GM23338 (cell line): Measurements from ENCODE around the gene XYLT1. TPM values are rescaled to one million over a fixed set of nuclear protein-coding genes. Genes with fewer than 3 reads are reported as not detected.

Source experiments
- ATAC-seq: fragments of 200-7000 bp; cut with Tn5 transposase; 3 replicates; pipeline ENCODE4 v1.9.1; 2020
- DNase-seq: peaks from one replicate; pipeline ENCODE4 v3.0.0-alpha.2; 2015; ENCODE audit warnings: low spot score
- H2AFZ ChIP-seq: fragments of 200-600 bp; sonication (generic); 2 replicates; pipeline ENCODE4 v1.8.0; 2016; ENCODE audit warnings: antibody characterized with exemption, mild to moderate bottlenecking, moderate library complexity
- H3F3A ChIP-seq: fragments of 200-600 bp; sonication (generic); replicated peaks from 2 replicates; pipeline ENCODE4 v1.8.0; 2017; ENCODE audit warnings: antibody characterized with exemption, mixed run types, low read depth
- H3K27ac ChIP-seq: fragments of 200-600 bp; sonication (generic); 2 replicates; pipeline ENCODE4 v1.6.1; 2016; ENCODE audit warnings: low read depth
- H3K27me3 ChIP-seq: fragments of 200-600 bp; sonication (generic); 2 replicates; pipeline ENCODE4 v1.8.0; 2016; ENCODE audit warnings: mild to moderate bottlenecking, mixed run types, moderate library complexity; ENCODE audit not compliant: insufficient read depth
- H3K36me3 ChIP-seq: fragments of 200-600 bp; sonication (generic); 2 replicates; pipeline ENCODE4 v1.8.0; 2016; ENCODE audit warnings: mild to moderate bottlenecking; ENCODE audit not compliant: insufficient read depth
- H3K4me1 ChIP-seq: fragments of 200-600 bp; sonication (generic); 2 replicates; pipeline ENCODE4 v1.8.0; 2016; ENCODE audit warnings: mild to moderate bottlenecking, moderate library complexity; ENCODE audit not compliant: insufficient read depth
- H3K4me2 ChIP-seq: fragments of 200-600 bp; sonication (generic); 2 replicates; pipeline ENCODE4 v1.7.1; 2017; ENCODE audit warnings: mixed run types
- H3K4me3 ChIP-seq: fragments of 200-600 bp; sonication (generic); 2 replicates; pipeline ENCODE4 v1.6.1; 2016; ENCODE audit warnings: mixed run types
- H3K79me2 ChIP-seq: fragments of 200-600 bp; sonication (generic); replicated peaks from 2 replicates; pipeline ENCODE4 v1.8.0; 2017; ENCODE audit warnings: mild to moderate bottlenecking; ENCODE audit not compliant: insufficient read depth
- H3K9me2 ChIP-seq: fragments of 200-600 bp; sonication (generic); 2 replicates; pipeline ENCODE4 v1.8.0; 2017; ENCODE audit not compliant: insufficient read depth
- H4K20me1 ChIP-seq: fragments of 200-600 bp; sonication (generic); replicated peaks from 2 replicates; pipeline ENCODE4 v1.8.0; 2017; ENCODE audit warnings: mild to moderate bottlenecking; ENCODE audit not compliant: insufficient read depth
- H3K27ac Mint-ChIP-seq: 2 replicates; pipeline ENCODE4 v1.8.0; 2020; ENCODE audit warnings: inconsistent platforms, mild to moderate bottlenecking, moderate library complexity, mixed read lengths
- H3K27me3 Mint-ChIP-seq: 3 replicates; pipeline ENCODE4 v1.8.0; 2022; ENCODE audit warnings: low read depth, mild to moderate bottlenecking, moderate library complexity, mixed read lengths, inconsistent platforms; ENCODE audit not compliant: insufficient read depth, poor library complexity
- H3K36me3 Mint-ChIP-seq: 3 replicates; pipeline ENCODE4 v1.8.0; 2021; ENCODE audit warnings: low read depth, mild to moderate bottlenecking, inconsistent platforms, moderate library complexity, mixed read lengths
- H3K4me1 Mint-ChIP-seq: 3 replicates; pipeline ENCODE4 v1.8.0; 2020; ENCODE audit warnings: mild to moderate bottlenecking, inconsistent platforms, mixed read lengths
- H3K4me3 Mint-ChIP-seq: 3 replicates; pipeline ENCODE4 v1.8.0; 2021; ENCODE audit warnings: moderate library complexity, mild to moderate bottlenecking, inconsistent platforms, mixed read lengths
- H3K9me3 Mint-ChIP-seq: 3 replicates; pipeline ENCODE4 v1.8.0; 2020; ENCODE audit warnings: moderate library complexity, mild to moderate bottlenecking, inconsistent platforms, mixed read lengths
- CREB1 ChIP-seq: fragments of 250-450 bp; sonication (Bioruptor Pico); IDR thresholded peaks from 2 replicates; pipeline ENCODE4 v1.5.0; 2020; ENCODE audit warnings: low read depth, mild to moderate bottlenecking, moderate library complexity
- EZH2 ChIP-seq: fragments of 200-600 bp; sonication (generic); IDR thresholded peaks from one replicate; pipeline ENCODE4 v1.8.0; 2017; ENCODE audit warnings: antibody characterized with exemption, mild to moderate bottlenecking, low read depth; ENCODE audit not compliant: unreplicated experiment
- EZH2phosphoT487 ChIP-seq: fragments of 200-600 bp; sonication (generic); IDR thresholded peaks from one replicate; pipeline ENCODE4 v1.8.1; 2018; ENCODE audit warnings: antibody characterized with exemption; ENCODE audit not compliant: unreplicated experiment
- JUNB ChIP-seq: IDR thresholded peaks from one replicate; pipeline ENCODE4 v1.6.1; 2016; ENCODE audit warnings: antibody characterized with exemption; ENCODE audit not compliant: unreplicated experiment
- NANOG ChIP-seq: IDR thresholded peaks from 2 replicates; pipeline ENCODE4 v1.6.1; 2016; ENCODE audit warnings: antibody characterized with exemption, borderline replicate concordance
- POLR2AphosphoS5 ChIP-seq: IDR thresholded peaks from 2 replicates; pipeline ENCODE4 v1.6.1; 2016; ENCODE audit warnings: antibody characterized with exemption, low read depth
- ZNF331 ChIP-seq: fragments of 250-450 bp; sonication (Bioruptor Pico); IDR thresholded peaks from 2 replicates; pipeline ENCODE4 v1.5.0; 2020; ENCODE audit warnings: low read depth, mild to moderate bottlenecking, moderate library complexity
- polyA plus RNA-seq: library from polyadenylated mRNA; unstranded; fragments of >200 nt; fragmentation: Nextera tagmentation; extraction: Ambion mirVana; gene quantifications from 2 replicates; pipeline ENCODE4 v1.2.1, GENCODE V29; 2016
- total RNA-seq: library from RNA; depleted of rRNA; stranded (reverse); fragments of >200 nt; shearing (Covaris generic); gene quantifications from 2 replicates; pipeline ENCODE4 v1.2.3, GENCODE V29; 2014
- TF ChIP-seq, protein P1 (sequence below): fragments of 250-450 bp; sonication (Bioruptor Pico); IDR thresholded peaks from 2 replicates; pipeline ENCODE4 v1.5.0; 2020; ENCODE audit warnings: mild to moderate bottlenecking, moderate library complexity

Gene XYLT1
- total and polyA plus RNA-seq, 2 experiments from 2014 or later = 3.5 to 24.7 TPM

DNA sequence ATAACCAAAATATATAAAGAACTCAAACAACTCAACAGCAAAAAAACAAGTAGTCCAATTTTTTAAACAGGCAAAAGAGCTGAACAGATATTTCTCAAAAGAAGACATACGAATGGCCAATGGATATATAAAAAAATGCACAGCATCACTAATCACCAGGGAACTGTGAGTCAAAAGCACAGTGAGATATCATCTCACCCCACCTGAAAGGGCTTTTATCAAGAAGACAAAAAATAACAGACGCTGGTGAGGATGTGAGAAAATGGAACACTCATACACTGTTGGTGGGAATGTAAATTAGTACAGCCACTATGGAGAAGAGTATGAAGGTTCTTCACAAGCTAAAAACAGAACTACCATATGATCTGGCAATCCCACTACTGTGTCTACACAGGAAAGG, 7.4 kb downstream of the XYLT1 start (continued):
- TF ChIP-seq, protein P1, sequence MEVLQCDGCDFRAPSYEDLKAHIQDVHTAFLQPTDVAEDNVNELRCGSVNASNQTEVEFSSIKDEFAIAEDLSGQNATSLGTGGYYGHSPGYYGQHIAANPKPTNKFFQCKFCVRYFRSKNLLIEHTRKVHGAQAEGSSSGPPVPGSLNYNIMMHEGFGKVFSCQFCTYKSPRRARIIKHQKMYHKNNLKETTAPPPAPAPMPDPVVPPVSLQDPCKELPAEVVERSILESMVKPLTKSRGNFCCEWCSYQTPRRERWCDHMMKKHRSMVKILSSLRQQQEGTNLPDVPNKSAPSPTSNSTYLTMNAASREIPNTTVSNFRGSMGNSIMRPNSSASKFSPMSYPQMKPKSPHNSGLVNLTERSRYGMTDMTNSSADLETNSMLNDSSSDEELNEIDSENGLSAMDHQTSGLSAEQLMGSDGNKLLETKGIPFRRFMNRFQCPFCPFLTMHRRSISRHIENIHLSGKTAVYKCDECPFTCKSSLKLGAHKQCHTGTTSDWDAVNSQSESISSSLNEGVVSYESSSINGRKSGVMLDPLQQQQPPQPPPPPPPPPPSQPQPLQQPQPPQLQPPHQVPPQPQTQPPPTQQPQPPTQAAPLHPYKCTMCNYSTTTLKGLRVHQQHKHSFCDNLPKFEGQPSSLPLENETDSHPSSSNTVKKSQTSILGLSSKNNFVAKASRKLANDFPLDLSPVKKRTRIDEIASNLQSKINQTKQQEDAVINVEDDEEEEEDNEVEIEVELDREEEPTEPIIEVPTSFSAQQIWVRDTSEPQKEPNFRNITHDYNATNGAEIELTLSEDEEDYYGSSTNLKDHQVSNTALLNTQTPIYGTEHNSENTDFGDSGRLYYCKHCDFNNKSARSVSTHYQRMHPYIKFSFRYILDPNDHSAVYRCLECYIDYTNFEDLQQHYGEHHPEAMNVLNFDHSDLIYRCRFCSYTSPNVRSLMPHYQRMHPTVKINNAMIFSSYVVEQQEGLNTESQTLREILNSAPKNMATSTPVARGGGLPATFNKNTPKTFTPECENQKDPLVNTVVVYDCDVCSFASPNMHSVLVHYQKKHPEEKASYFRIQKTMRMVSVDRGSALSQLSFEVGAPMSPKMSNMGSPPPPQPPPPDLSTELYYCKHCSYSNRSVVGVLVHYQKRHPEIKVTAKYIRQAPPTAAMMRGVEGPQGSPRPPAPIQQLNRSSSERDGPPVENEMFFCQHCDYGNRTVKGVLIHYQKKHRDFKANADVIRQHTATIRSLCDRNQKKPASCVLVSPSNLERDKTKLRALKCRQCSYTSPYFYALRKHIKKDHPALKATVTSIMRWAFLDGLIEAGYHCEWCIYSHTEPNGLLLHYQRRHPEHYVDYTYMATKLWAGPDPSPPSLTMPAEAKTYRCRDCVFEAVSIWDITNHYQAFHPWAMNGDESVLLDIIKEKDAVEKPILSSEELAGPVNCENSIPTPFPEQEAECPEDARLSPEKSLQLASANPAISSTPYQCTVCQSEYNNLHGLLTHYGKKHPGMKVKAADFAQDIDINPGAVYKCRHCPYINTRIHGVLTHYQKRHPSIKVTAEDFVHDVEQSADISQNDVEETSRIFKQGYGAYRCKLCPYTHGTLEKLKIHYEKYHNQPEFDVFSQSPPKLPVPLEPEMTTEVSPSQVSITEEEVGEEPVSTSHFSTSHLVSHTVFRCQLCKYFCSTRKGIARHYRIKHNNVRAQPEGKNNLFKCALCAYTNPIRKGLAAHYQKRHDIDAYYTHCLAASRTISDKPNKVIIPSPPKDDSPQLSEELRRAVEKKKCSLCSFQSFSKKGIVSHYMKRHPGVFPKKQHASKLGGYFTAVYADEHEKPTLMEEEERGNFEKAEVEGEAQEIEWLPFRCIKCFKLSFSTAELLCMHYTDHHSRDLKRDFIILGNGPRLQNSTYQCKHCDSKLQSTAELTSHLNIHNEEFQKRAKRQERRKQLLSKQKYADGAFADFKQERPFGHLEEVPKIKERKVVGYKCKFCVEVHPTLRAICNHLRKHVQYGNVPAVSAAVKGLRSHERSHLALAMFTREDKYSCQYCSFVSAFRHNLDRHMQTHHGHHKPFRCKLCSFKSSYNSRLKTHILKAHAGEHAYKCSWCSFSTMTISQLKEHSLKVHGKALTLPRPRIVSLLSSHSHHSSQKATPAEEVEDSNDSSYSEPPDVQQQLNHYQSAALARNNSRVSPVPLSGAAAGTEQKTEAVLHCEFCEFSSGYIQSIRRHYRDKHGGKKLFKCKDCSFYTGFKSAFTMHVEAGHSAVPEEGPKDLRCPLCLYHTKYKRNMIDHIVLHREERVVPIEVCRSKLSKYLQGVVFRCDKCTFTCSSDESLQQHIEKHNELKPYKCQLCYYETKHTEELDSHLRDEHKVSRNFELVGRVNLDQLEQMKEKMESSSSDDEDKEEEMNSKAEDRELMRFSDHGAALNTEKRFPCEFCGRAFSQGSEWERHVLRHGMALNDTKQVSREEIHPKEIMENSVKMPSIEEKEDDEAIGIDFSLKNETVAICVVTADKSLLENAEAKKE (CRISPR knock-in tag) = no peak
- TF ChIP-seq EZH2phosphoT487 = no peak
- no peak for TF ChIP-seq EZH2
- TF ChIP-seq POLR2AphosphoS5 = no peak
- no peak for TF ChIP-seq JUNB
- TF ChIP-seq NANOG = no peak
- TF ChIP-seq CREB1 (CRISPR knock-in tag) = no peak
- TF ChIP-seq ZNF331 = no peak

DNA sequence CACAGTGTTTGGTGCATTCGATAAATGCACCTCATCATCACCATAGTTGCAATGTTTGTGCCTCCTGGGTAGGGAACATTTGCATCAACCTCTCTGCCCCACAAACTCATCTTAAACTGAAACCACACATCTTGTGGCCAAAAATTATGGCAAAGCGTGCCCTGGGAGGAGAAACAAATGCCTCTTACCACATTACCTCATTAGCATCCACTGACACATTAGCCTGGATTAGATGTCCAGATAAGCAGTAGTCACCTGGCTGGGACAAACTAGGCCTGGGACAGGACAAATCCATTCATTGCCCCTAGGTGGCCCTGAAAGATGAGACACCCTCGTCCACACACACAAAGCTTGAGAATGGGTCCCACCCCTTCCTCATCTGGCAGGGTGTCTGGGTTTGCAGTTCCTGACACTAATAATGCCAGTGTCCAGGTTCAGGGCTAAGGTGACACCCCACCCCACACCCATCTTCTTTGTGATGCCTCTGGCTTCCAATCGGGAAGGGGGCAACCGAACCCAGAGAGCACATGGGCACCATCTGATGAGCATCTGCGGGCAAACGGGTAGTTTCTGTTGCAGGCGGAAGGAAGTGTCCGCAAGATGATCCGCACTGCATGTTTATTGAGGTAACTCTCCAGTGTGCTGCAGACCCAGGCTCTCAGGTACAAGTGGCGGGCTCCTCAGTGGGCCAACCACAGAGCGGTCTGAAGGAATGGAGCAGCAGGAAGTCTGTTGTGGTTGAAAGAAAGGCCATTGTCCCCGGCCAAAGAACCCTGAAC, 8.6 kb downstream of the XYLT1 start:
- Mint-ChIP-seq H3K27me3 (peaks cover 3% of the 10 kb centered on the region), H3K9me3 (no peaks in the 10 kb centered on the region; the same call in 2 of the 3 replicates), H3K36me3 (peaks cover 17% of the 10 kb centered on the region; the same call in 2 of the 3 replicates), H3K4me3 (no peak overlapping the region), H3K27ac (no peak overlapping the region), H3K4me1 (peaks cover 61% of the 10 kb centered on the region)
- Histone ChIP-seq H3K9me2 (peaks cover 8% of the 10 kb centered on the region), H3K36me3 (no peaks in the 10 kb centered on the region), H3F3A (no peaks in the 10 kb centered on the region), H3K27ac (no peak overlapping the region), H3K4me2 (peak overlapping the region; percentile 45; the same call in 1 of the 2 replicates), H3K79me2 (peaks cover 94% of the 10 kb centered on the region), H4K20me1 (peaks cover under 1% of the 10 kb centered on the region; the same call in 1 of the 2 replicates), H3K4me1 (peaks cover 42% of the 10 kb centered on the region), H2AFZ (no peak overlapping the region), H3K27me3 (no peaks in the 10 kb centered on the region), H3K4me3 (no peak overlapping the region)
- ATAC-seq (peak; percentile 83), DNase-seq (peak; percentile 61)
- TF ChIP-seq, protein P1 (CRISPR knock-in tag) = 0 out of 2 replicates have a peak, but pooled peaks have one; percentile 36
